ENCODE data around the gene WDFY2.
A peak's percentile ranks its signal among the peaks of the same experiment; 100 is the strongest.

Gene WDFY2

GRCh38 chr13:51713807-51714206 lies 129.5 kb downstream of the WDFY2 start:
- DNase-seq = peak in 2 of 3 donors; percentile 12 to 38

- DNase-seq = peak; percentile 48 to 78 (median 73)
Measured at GRCh38 chr13:51714663-51715168, 130.5 kb downstream of the WDFY2 start.

- no peak for DNase-seq
Measured at GRCh38 chr13:51715613-51716012, 131.4 kb downstream of the WDFY2 start.

DNA sequence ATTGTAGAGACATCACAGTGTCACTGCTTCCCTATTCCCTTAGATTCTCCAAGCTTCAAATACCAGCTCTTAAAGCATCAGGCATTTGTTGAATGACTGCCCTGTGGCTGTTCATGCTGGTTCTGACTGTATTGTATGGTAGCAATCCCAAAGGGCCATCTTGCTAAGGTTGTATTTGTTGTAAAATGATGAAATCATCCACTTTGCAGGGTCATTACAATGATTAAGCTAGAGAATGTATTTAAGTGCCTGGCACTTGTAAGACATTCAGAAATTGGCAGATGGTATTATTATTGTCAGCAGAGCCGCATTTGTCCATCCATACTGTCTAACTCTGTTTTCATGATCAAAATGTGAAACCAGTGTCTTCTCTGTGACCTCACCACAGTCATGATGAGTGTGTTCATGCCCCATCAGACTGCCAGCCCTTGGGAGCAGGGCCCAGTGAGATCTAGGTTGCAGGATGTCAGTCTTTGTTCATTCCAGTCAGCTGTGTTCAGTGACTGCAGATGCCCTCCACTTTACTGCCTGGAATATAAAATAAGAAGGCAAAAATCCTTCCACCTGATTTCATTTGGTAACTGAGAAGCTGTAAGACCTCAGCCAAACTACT lies 133.6 kb downstream of the WDFY2 start:
- no peak for DNase-seq

DNA sequence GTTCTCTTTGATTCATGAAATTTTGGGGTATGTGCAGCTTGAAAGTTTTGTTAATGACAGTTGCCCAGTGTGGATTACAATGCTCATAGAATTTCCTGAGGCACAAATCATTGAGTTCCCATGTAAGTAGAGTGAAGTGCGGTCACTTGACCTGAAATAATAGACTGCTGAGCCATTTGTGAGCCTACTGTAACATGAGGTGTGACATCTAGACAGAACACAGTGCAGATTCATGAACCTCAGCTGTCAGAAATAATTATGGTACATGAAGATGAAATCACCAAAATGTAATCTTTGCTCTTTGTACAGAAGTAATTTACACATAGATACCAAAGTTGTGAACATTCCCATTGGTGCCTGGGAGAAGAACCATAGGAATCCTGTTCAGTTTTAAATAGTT lies 135.1 kb downstream of the WDFY2 start:
- no peak for DNase-seq

DNA sequence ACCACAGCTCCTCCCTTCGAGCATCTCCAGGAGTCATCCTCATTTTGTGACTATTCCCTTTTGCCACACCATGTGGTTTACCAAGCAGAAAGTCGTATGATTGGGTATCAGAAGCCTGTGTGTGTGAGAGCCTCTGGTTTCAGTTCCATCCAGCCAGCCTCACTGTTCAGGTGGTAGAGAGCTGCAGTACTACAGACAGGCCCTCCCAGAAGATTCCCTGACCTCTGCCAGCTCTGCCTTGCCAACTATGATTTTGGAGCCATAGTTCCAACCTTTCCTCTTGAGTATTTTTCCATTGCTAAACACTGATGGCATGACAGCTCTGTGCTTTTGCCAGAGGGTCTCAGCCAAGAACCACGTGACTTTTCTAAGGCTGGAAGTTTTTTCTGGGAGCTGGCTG lies 137.2 kb downstream of the WDFY2 start:
- no peak for DNase-seq

DNA sequence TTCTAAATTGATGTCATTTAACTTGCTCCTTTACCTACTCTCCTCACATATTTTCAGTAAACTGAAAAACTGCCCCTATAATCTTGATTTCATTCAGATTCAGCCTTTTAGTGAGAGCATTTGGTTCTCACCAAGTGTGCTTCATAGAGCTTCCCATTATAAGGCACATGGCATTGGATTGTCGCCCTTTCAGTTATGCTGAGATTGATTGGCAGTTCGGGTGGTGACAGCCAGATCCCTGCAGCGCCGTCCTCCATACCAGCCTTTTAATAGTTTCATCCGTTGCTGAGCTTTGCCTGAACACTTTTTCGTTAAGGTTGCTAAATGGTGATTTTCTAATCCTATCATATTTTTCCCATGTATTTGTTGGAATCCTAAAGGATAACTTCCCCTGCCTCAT lies 139.3 kb downstream of the WDFY2 start:
- DNase-seq = no peak

DNA sequence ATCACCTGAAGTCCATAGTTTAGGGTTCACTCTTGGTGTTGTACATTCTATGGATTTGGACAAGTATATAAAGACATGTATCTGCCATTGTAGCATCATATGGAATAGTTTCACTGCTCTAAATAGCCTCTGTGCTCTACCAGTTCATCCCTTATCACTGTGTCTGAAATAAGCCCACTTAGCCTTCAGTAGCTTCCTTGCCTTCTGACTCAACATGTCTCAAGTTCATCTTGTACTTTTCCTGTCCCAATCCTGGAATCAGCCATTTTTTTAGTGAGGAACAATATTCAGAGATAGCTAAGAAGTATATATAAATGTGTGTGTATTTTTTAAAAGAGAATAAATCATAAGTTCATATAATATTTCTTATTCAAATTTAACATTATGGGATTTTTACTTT lies 140.5 kb downstream of the WDFY2 start:
- no peak for DNase-seq

GRCh38 chr13:51726446-51727193 lies 142.4 kb downstream of the WDFY2 start:
- no peak for DNase-seq

DNA sequence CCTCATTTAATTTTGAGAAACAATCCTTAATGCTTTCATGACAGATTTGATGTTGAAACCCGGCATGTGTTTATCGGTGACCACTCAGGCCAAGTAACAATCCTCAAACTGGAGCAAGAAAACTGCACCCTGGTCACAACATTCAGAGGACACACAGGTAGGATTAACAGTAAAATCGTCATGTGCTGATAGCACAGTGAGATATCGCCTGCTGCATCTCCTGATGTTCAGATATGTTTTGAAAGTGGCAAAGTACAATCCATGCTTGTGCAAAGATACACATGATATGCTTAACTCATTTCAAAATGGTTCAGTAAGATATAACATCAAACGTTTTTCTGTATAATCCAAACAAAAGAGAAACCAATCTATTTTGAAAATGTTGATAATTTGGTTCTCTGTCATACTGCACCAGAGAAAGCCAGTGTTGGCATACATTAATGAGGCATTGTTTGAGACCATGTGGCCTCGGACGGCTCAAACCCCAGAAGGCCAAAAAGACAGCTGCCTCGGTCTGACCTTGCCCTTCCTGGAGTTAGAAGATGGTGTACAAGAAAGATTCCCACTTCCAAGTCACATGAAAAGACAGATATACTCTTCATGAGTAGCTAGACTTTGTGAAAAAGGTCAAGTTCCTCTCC lies 143.5 kb downstream of the WDFY2 start:
- DNase-seq = no peak

DNA sequence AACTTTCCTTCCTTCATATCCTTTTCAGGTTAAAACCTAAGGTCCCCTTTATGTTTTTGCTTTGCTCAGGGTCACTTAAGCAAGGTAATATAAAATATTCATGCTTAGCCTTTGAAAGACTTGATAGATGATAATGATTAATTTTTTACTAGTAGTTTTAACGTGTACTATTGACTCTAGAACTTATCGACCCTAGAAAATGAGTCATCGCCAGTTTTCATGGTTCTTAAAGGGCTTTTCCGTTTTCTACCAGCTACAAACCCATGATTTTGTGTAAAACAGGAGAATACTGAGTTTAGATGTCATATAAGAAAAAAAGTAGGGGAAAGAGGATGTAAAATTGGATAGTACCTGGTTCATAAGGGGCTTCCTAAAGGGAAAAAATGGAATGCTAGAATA lies 144.0 kb downstream of the WDFY2 start:
- DNase-seq = peak in 2 of 3 donors; percentile 14 to 28

DNA sequence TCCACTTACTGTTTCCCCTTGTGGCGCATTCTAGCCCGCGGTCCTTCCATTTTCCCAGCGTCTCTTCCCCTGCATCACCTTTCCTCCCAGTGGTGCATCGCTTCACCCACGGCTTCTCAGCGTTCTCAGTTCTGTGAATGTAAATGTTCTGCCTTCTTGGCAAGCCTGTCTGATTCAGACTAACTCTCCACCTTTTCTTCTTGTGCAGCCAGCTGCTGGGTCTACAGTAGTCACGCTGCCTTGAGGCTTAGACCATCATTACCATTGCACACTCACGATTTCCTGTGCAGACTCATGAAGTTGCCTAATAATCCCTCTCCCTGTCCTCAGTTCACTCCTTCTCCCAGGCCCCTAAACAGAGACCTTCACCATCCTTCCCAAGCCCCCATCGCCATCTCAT lies 144.7 kb downstream of the WDFY2 start:
- DNase-seq = peak in 2 of 3 donors; percentile 16 to 36

- peak; percentile 38 to 77 (median 56) for DNase-seq
Measured at GRCh38 chr13:51729866-51730553, 145.7 kb downstream of the WDFY2 start.

- DNase-seq = no peak
Measured at GRCh38 chr13:51730927-51731326, 146.7 kb downstream of the WDFY2 start.

DNA sequence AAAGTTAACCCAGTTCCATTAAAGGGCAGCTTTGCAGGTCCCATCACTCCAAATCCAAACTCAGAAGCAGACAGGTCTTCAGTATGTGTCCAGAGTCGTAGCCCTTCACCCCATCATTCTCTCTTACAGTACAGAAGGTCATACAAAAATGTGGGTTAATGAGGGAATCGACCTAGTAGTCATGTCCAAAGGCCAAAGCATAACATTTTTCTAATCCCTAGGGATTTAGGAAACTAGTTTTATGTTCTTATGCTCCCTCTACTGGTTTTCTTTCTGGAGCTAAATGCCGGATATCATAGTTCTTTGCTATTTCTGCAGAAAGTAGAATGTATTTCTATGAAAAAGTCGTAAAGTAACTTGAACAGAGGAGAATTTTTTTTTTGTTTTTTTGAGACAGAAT lies 147.5 kb downstream of the WDFY2 start:
- DNase-seq = no peak

DNA sequence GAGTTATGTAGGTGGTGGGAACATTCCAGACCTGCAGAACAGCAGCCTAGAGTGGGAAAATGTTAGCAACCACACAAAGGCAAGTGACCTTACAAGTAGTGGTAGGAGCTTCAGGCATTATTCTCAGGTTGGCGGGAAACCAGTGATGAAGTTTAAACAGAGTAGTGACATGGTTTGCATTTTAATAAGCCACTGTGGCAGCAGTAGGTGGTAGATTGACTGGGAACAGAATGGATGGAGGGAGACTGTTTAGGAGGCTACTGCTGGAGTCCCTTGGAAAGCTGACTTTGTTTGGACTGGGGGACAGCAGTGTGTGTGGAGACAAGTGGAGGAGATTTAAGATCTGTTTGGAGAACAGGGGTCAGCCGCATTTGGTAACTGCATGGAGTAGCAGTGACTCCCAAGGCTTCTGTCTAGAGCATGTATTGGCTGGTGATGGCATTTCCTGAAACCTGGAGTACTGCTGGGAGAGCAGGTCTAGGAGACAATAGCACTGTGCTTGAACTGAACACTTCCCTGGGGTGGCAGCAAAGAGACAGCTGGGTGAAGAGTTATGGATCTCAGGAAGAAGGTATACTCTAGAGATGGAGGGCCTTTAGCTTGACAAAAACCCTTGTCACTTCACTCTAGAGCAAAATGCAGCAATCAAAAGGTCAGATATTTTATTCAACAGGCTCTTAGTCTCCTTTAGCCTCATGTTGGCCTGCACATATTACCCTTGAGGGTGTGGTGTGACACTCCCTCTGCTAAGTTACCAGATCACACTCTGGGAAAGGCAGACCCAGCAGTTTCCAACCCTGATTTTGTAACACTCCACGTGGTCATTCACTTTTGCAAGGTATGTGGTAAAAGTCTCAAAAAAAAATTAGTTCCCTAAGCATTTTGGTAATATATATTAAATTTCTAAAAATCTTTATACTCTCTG lies 149.4 kb downstream of the WDFY2 start:
- DNase-seq = peak in 2 of 3 donors; percentile 12 to 16

GRCh38 chr13:51734786-51735185 lies 150.5 kb downstream of the WDFY2 start:
- DNase-seq = no peak

DNA sequence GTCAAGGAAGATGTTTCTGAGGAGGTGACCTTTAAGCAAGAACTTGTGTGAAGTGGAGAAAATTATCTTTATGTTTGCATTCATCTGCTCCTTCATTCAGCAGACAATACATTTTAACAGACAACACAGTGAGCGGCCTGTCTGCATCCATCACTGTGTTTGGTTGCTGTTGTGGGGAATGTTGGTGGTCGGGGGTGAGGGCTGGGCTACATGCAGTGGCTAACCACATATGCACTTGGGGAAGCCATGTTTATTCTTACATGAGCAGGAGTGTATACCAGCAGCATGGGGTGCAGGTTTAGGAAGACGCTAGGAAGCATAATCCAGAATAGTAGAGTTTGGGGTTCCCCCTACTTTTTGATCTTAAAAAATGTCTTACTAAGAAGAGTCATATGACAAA lies 153.3 kb downstream of the WDFY2 start:
- DNase-seq = no peak

DNA sequence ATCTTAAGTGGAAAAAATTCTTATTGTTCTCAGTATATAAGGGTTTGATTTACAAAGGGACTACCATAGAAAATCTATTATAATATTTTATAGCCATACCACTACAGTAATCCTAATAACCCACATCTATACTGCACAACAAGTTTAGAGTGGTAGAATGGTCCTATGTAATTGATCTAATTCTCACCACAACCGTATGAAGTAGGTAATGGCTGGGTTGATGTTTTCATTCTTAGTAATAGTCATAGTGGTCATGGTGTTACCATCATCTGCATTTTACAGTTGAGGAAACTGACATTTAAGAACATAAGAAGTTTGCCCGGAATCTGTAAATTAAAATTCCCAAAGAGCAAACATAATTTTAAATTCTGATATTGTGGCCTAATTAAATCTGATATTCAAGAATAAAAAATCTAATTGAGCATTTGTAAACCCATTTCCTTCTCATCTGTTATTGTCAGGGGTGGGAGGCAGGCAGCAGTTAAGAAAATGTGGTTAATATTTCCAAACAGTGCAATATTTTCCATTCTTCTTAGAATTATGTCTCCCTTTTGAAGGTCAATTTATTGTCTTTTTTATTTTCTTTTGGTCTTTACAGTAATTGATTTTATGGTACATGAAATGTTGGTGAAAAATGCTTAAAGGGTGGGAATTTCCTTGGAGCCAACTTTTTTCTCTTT lies 154.1 kb downstream of the WDFY2 start:
- no peak for DNase-seq

DNA sequence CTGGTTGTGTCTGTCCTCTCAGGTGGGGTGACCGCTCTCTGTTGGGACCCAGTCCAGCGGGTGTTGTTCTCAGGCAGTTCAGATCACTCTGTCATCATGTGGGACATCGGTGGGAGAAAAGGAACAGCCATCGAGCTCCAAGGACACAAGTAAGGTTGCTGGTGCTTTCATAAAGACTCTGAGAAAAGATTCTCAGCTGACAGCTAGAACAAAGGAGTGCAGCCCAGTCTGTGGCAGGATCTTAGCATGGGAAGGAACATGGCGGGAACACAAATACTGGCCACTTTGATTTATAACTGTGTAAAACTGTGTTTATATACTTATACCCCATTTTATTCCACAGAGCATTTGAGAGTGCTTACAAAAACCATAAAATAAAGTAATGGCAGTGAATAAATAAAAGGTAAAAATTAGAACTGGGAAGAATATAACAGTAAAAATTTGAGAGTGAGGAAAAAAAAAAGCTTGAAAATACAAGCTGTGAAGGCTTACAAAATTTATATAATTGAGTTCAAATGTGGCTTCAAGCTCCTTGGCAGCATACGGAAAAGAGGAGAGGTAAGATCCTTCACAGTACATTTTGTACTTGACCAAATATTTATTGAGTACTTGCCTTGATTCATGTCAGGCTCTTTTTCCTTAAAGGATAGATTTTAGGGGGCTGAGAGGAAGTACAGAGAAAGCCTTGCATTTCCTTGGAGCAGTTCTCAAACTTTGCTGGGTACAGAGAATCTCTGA lies 154.9 kb downstream of the WDFY2 start:
- DNase-seq = no peak

DNA sequence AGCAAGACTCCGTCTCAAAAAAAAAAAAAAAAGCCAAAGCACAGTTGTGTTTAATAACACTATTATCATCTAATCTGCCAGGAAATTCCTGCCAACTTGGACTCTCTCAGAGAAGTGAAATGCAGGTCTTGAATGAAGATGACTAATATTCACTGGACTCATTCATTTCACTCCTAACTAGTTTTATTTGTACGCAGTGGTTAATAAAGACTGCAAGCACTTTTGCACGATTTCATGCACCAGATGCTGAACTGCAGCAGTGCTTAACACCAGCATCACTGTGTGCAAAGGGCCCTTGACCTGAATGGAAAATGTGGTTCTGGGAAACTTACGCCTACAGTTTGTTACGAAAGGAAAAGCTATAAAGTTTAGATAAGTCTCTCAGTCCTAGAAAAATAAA lies 156.4 kb downstream of the WDFY2 start:
- no peak for DNase-seq

All from suppressor macrophage treated with lipopolysaccharide for 1 hour (primary cell).